G401 (cell line): ENCODE measurements around the gene USP5. TPM values are rescaled to one million over a fixed set of nuclear protein-coding genes. Genes with fewer than 3 reads are reported as not detected.
A peak's percentile ranks its signal among the peaks of the same experiment; 100 is the strongest.

Experiments
- DNase-seq: peaks from one replicate; pipeline ENCODE4 v3.0.0-alpha.2; 2015; ENCODE audit warnings: low spot score
- in situ Hi-C: cut with HindIII; loops from 2 replicates; pipeline ENCODE4 v1.10.0; 2016; ENCODE audit warnings: low sequenced_read_pairs, mixed read lengths
- total RNA-seq: library from RNA; depleted of rRNA; stranded (reverse); fragments of >200 nt; shearing (Covaris generic); gene quantifications from 2 replicates; pipeline ENCODE4 v1.2.3, GENCODE V29; 2014

Gene USP5
- total RNA-seq, 1 experiment from 2014 or later = 156 TPM

DNA sequence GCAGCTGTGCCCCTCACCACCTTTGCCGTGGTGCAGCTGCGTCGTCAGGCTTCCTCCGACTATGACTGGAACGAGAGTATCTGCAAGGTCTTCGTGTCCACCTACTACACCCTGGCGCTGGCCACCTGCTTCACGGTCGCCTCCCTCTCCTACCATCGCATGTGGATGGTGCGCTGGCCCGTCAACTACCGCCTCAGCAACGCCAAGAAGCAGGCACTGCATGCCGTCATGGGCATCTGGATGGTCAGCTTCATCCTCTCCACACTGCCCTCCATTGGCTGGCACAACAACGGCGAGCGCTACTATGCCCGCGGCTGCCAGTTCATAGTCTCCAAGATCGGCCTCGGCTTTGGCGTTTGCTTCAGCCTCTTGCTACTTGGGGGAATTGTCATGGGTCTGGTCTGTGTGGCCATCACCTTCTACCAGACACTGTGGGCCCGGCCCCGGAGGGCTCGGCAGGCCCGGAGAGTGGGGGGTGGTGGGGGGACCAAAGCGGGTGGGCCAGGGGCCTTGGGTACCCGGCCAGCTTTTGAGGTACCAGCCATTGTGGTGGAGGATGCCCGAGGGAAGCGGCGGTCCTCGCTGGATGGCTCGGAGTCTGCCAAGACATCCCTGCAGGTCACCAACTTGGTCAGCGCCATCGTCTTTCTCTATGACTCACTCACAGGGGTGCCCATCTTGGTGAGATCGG, 27.7 kb upstream of the USP5 start:
- in situ Hi-C loops = no loop called here

DNA sequence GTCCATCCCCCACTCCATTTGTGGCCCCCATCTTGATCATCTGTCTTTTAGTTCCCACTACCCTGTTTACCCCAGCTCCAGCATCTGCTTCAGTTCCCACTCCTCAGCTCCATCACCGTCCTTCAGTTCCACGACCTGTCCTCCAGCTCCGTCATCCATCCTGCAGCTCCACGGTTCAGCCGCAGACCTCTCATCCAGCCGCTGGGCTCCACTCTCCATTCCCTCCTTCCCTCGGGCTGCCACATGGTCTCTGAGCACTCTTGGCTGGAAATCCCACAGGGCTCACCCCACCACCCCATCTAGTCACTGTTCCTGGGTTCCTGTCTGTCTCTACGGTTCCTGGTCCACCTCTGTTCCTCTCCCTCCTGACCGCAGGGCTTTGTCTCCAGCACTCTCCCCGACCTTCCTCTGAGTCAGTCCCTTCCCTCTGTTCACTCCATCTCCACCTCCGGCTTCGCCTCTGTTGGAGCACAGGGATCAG, 27.0 kb upstream of the USP5 start:
- peak; percentile 60 for DNase-seq

More for the DNA sequence above, 27.7 kb upstream of the USP5 start:
- peak; percentile 73 for DNase-seq

DNA sequence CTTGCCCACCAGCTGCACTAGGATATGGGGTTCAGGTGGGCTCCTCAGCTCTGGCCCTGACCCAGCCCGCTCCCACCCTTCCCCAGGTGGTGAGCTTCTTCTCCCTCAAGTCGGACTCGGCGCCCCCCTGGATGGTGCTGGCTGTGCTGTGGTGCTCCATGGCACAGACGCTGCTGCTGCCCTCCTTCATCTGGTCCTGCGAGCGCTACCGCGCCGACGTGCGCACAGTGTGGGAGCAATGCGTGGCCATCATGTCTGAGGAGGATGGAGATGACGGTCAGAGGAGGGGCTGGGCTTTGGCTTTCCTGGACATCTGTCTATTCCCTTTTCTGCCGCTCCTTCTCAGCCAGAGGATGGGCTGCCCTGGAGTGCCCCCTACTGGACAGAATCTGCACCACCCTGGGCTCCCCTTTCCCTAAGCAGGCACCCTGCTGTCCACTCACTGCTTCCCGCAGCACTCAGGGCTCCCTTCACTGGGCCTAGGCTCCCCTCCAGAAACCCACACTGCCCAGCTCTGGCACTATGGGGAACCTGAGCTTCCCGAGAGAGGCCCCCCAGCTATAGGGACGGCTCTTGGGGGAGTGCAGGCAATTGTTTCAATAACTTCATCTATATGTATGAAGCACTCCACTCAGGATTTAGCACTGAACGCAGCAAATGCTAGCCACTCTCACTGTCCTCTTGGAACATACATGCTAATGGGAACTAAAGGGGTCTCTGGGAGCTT, 26.4 kb upstream of the USP5 start:
- in situ Hi-C loops = no loop called here
- peak; percentile 94 for DNase-seq

More for the DNA sequence above, 27.0 kb upstream of the USP5 start:
- in situ Hi-C loops = no loop called here

DNA sequence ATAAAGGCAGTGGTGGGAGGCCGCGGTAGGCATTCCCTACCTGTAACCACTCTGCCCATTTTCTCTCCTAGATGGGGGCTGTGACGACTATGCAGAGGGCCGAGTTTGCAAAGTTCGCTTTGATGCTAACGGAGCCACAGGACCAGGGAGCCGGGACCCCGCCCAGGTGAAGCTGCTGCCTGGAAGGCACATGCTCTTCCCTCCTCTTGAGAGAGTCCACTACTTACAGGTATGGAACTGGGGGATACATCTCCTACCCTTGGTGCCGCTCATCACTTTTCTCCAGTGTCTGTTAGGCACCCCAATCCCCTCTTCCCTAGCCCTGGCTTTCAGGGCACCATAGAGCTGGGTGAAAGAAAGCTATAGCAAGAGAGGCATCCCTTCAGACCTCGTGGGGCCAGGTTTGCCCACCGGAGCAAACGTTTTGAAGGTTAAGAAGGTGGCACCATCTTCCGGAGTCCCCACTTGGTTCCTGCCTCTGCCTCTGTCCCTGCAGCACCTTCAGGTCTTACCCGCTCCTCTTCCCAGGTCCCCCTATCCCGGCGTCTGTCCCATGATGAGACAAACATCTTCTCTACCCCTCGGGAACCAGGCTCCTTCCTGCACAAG, 25.7 kb upstream of the USP5 start:
- no peak for DNase-seq
- in situ Hi-C loops = no loop called here

DNA sequence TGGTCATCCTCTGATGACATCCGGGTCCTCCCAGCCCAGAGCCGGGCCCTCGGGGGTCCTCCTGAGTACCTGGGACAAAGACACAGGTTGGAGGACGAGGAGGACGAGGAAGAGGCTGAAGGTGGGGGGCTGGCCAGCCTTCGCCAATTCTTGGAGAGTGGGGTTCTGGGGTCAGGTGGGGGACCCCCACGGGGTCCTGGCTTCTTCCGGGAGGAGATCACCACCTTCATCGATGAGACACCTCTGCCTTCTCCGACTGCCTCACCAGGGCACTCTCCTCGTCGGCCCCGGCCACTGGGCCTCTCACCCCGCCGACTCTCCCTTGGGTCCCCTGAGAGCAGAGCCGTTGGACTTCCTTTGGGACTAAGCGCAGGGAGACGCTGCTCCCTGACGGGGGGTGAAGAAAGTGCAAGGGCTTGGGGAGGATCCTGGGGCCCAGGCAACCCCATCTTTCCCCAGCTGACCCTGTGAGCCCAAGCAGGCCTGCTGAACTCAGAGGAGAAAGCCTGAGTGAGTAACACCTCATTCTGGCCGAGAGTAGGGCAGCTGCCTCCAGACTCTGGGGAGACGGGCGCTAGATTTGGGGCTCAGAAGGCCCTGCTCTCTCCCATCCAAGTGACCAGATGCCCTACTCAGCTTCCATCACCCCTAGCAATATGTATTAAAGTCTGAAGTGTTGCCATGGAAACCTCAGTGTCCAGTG, 25.1 kb upstream of the USP5 start:
- in situ Hi-C loops = no loop called here
- DNase-seq = no peak

DNA sequence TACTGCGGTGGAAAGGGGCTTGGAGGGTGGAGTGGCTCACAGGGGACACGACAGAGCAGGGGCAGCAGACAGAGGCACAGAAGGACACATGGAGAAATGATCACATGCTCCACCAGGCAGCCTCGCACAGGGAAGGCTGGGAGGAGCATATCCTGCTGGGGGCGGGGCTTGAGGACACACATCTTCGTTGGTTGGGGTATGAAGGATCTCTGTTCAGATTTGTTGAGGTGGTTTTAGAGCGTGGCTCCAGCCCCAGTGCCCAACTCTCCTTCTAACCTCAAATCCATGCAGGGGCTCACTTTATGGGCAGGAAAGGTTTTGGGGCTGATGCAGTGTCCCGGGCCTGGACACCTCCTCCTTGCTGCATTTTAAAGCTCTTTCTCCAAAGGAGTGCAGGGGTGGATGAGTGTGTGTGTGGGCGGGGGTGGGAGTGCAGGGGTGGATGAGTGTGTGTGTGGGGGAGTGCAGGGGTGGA, 24.5 kb upstream of the USP5 start:
- peak; percentile 96 for DNase-seq
- in situ Hi-C loops = no loop called here

DNA sequence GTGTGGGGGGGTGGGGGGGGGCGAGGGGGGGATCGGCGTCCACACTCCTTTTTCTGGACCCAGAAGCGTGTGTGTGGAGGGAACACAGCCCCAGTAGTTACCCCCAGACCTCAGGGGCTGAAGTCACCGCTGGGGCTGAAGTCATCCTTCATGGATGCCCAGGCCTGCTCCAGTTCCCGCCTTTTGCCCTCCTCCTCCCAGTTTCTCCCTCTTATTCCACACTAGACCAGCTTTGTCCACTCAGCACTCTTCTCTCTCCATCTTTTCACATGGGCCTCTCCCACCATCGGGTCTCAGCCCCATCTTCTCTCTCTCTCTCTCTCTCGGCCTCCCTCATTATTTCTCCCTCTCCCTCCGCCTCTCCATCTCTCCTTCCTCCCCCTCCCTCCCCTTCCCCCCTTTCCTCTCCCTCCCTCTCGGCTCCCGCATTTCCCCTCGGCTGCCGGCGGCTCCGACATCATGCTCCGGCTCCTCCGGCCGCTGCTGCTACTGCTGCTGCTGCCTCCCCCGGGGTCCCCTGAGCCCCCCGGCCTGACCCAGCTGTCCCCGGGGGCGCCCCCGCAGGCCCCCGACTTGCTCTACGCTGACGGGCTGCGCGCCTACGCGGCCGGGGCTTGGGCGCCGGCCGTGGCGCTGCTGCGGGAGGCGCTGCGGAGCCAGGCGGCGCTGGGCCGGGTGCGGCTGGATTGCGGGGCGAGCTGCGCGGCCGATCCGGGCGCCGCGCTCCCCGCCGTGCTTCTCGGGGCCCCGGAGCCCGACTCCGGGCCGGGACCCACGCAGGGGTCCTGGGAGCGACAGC, 23.8 kb upstream of the USP5 start, which contains the start of gene P3H3:
P3H3 (plus strand) TSS at position 426 of the 799 bp plus-strand sequence; CDS start at position 460, 34 bp downstream.
- DNase-seq = peak; percentile 76
- in situ Hi-C loops = no loop called here

DNA sequence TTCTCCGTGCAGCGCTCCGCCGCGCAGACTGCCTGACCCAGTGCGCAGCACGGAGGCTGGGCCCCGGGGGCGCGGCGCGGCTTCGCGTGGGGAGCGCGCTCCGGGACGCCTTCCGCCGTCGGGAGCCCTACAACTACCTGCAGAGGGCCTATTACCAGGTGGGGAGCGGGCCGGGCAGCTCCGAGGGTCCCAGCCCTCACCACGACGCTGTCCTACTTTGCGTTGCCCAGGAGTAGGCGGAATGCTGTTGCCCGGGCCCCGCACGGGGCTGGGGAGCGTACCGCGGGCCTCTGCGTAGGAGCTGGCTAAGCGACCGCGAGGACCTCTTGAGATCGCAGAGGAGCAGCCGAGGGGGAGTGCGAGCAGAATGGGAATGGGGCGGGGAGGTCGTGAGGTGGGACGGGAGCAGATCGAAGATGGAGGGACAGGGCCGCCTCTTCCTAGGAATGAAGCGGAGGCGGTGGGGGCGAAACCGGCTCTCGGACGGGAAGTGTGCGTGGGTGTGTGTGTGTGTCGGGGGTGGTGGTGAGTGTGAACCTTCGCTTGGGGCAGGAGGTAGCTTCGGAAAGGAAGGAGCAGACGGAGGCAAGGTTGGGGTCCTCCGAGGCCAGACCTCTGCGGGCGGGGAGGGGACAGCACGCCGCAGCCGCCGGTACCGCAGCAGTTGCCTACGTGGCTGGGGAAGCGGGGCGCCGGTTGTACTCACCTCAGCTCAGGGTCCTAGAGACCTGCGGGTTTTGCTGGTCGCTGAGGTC, 23.0 kb upstream of the USP5 start:
- peak; percentile 82 for DNase-seq
- in situ Hi-C loops = no loop called here

DNA sequence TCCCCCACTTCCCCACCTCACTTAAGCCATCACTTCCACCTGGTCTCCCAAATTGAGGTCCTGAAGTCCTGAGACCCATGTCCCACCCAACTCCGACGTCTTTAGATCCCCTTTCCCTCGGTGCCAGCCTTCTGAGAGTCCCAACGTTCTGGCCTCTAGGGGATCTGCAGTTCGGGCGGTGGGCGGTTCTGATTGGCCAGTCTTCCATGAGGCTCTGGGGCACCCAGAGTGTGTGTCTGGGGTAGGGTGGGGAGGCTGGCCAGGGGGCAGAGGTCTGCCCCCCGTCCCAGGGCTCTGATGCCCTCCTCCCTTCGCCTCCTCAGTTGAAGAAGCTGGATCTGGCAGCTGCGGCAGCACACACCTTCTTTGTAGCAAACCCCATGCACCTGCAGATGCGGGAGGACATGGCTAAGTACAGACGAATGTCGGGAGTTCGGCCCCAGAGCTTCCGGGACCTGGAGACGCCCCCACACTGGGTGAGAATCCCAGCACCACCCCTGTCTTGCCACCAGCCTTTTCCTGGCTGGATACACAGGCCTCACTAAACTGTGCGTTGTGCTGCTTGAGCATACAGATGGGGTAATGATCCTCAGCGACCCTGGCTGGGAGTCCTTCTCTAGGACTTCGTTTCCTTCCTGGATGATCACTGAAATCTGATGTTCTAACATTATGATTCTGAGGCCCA, 22.3 kb upstream of the USP5 start:
- in situ Hi-C loops = no loop called here
- DNase-seq = no peak

DNA sequence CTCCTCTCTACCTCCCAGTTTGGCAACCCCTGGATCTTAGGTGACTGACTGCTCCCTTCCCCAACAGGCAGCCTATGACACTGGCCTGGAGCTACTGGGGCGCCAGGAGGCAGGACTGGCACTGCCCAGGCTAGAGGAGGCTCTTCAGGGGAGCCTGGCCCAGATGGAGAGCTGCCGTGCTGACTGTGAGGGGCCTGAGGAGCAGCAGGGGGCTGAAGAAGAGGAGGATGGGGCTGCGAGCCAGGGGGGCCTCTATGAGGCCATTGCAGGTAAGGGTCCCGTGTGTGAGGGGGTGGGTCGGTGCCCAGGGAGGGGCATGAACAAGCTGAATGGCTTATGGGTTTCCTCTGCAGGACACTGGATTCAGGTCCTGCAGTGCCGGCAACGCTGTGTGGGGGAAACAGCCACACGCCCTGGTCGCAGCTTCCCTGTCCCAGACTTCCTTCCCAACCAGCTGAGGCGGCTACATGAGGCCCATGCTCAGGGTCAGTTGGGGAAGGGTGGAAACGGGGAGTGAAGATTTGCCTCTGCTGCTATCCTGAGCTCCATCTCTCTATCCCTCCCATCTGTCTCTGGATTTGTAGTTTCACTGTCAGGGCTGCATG, 21.6 kb upstream of the USP5 start:
- in situ Hi-C loops = no loop called here
- no peak for DNase-seq

DNA sequence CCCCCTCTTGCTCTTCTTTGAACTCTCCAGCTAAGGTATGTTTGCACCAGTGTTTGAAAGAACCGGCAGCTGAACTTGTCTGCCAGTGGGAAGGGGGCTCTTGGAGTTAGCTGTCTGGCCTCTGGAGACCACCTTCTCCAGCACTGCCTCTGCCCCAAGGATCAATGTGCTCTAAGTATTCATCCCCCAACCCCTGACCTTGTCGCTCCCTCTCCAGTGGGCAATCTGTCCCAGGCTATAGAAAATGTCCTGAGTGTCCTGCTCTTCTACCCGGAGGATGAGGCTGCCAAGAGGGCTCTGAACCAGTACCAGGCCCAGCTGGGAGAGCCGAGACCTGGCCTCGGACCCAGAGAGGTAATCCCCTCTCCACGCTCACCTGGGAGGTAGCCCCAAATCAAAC, 21.0 kb upstream of the USP5 start:
- no peak for DNase-seq
- in situ Hi-C loops = no loop called here

DNA sequence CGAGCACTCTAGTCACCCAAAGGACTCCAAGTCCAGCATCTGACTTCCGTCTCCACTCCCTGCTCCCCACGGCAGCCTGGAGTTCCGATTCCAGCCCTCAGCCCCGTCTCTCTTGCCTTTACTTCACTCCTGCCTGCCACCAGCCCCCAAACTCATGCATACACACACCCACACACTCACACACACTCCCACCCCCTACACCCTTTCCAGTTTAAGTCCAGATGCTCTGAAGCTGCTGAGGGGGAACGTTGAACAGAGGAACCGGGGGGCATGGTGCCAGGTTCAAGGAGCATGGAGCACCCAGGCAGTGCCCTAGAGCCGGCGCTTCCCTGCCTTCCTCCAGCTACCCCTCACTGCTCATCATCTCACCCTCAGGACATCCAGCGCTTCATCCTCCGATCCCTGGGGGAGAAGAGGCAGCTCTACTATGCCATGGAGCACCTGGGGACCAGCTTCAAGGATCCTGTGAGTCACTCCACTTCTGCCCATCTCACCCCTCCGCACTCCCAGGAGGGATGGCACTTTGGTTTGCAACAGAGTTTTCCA, 20.4 kb upstream of the USP5 start:
- no peak for DNase-seq
- in situ Hi-C loops = no loop called here

DNA sequence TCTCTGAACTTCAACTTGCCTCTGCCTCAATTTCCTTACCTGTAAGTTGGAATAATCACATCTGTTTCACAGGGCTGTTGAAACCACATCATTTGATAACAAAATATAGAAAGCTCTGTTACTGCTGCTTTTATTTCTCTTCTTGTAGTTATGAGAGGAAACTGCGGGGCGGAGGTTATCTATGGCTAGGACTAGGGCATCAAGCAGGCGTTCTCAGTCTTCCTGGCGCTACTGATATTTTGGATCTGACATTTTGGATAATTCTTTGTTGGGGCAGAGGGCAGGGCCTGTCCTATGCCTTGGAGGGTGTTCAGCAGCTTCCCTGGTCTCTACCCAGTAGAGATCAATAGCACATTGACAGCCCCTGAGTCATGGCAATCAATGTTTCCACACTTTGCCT, 19.8 kb upstream of the USP5 start:
- in situ Hi-C loops = no loop called here
- DNase-seq = no peak

DNA sequence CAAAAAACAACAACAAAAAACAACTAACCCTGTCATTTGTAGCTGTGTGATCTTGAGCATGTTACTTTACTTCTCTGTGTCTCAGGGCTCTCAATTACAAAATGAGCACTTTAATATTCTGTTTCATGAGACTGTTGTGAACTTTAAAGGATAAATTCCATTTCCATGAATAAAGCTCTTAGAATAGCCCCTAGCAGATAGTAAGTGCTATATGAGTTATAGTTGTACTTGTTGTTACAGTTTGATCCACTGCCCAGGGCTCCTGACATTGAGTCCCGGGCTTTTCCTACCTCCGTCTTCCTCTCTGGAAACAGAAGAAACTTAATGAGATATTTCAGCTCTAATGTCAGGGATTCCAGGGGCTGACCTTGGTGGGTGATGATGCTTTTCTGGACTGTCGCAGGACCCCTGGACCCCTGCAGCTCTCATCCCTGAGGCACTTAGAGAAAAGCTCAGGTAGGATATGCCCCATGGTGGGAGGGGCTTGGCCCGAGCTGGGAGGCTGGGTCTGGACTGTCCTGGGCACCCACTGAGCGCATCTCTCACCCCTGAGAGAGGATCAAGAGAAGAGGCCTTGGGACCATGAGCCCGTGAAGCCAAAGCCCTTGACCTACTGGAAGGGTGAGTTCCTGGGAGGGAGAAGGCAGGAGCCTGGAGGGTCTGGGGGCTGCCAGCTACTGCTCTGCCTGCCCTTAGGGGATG, 18.6 kb upstream of the USP5 start:
- no peak for DNase-seq
- in situ Hi-C loops = no loop called here

DNA sequence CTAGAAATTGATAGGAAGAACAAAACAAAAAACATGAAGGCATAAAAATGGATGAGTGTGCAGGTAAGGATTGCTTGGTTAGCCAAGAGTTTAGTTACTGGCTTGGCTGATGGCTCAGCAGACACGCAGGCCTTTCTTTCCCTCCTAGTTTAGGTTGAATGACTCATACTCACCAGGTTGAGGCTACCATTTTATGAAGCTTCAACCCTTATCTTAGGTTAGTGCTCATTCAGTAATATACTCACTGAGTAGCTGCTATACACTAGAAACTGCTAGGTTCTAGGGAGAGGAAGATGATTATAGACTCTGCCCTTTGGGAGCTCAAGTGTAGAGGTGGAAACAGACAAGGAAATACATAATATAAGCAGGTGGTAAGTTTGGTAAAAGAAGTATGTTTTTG, 17.7 kb upstream of the USP5 start:
- in situ Hi-C loops = no loop called here

DNA sequence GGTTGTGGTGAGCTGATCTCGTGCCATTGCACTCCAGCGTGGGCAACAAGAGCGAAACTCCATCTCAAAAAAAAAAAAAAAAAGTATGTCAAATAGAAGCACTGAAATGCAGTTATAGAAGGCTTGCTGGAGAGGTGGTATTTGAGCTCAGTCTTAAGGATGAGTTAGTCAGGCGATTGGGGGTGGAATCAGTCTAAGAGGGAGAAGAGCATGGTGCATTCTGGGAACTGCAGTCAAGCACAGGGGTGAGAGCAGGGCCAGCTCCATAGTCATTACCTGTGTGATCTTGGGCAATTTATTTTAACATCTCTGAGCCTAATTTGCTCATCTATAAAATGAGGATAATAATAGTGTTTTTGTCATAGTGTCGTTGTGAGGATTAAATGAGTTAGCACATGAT, 17.1 kb upstream of the USP5 start:
- in situ Hi-C loops = no loop called here
- DNase-seq = no peak

More for the DNA sequence above, 17.7 kb upstream of the USP5 start:
- DNase-seq = no peak
